SU-DHL-6 (cell line): ENCODE results near the gene STUB1.
"Not testable (repeated sequence)": the region's sequence is repeated elsewhere in the genome, so short reads cannot be mapped to it uniquely, and the experiment has no call there.

Experiments used
- H2AFZ ChIP-seq: fragments of 200-600 bp; sonication (generic); 2 replicates; pipeline ENCODE4 v1.6.1; 2014; ENCODE audit warnings: low read depth, mild to moderate bottlenecking, moderate library complexity, mixed read lengths, antibody characterized with exemption, low read length; ENCODE audit not compliant: severe bottlenecking
- H3F3A ChIP-seq: fragments of 200-600 bp; shearing (Covaris generic); 2 replicates; pipeline ENCODE4 v1.6.0; 2016; ENCODE audit warnings: antibody characterized with exemption, mild to moderate bottlenecking; ENCODE audit not compliant: insufficient read depth
- H3K27ac ChIP-seq: fragments of 200-600 bp; sonication (generic); 2 replicates; pipeline ENCODE4 v1.5.1; 2016; ENCODE audit warnings: low read depth, mild to moderate bottlenecking, low read length, moderate library complexity, mixed read lengths
- H3K27me3 ChIP-seq: fragments of 200-600 bp; sonication (generic), shearing (Covaris generic); 2 replicates; pipeline ENCODE4 v1.6.0; 2014; ENCODE audit warnings: mild to moderate bottlenecking, low read length
- H3K36me3 ChIP-seq: fragments of 200-600 bp; sonication (generic); 2 replicates; pipeline ENCODE4 v1.6.1; 2014; ENCODE audit warnings: mild to moderate bottlenecking, low read length, mixed read lengths
- H3K4me2 ChIP-seq: fragments of 300-600, 200-600 bp; shearing (Covaris generic), sonication (generic); 2 replicates; pipeline ENCODE4 v1.6.0; 2014; ENCODE audit warnings: low read length, low read depth, mild to moderate bottlenecking; ENCODE audit not compliant: poor library complexity, severe bottlenecking
- H3K4me3 ChIP-seq: fragments of 200-600 bp; sonication (generic); 2 replicates; pipeline ENCODE4 v1.5.1; 2014; ENCODE audit warnings: antibody characterized with exemption, low read length, mild to moderate bottlenecking, mixed read lengths; ENCODE audit not compliant: insufficient read depth, poor library complexity, severe bottlenecking
- H3K79me2 ChIP-seq: fragments of 200-600 bp; sonication (generic); 2 replicates; pipeline ENCODE4 v1.6.1; 2014; ENCODE audit warnings: mild to moderate bottlenecking, low read length, moderate library complexity; ENCODE audit not compliant: insufficient read depth
- H3K9ac ChIP-seq: fragments of 200-600 bp; sonication (generic); 2 replicates; pipeline ENCODE4 v1.7.0; 2014; ENCODE audit warnings: mild to moderate bottlenecking, low read length
- H3K9me2 ChIP-seq: fragments of 200-600 bp; sonication (generic); replicated peaks from 2 replicates; pipeline ENCODE4 v1.6.1; 2014; ENCODE audit warnings: low read length; ENCODE audit not compliant: insufficient read depth
- H3K9me3 ChIP-seq: fragments of 200-600 bp; sonication (generic); 2 replicates; pipeline ENCODE4 v1.6.1; 2014; ENCODE audit warnings: low read length, mixed read lengths; ENCODE audit not compliant: insufficient read depth
- H4K20me1 ChIP-seq: fragments of 200-600 bp; sonication (generic); 2 replicates; pipeline ENCODE4 v1.6.1; 2014; ENCODE audit warnings: low read depth, mild to moderate bottlenecking, antibody characterized with exemption, low read length, moderate library complexity, mixed read lengths
- EZH2phosphoT487 ChIP-seq: fragments of 200-600 bp; sonication (generic), shearing (Covaris generic); conservative IDR thresholded peaks from 2 replicates; pipeline ENCODE4 v1.6.1; 2018; ENCODE audit warnings: mild to moderate bottlenecking, antibody characterized with exemption, low read length, moderate library complexity, mixed read lengths
- TF ChIP-seq, protein P1 (sequence below): fragments of 200-600 bp; sonication (generic); IDR thresholded peaks from one replicate; pipeline ENCODE4 v1.5.1; 2017; ENCODE audit warnings: antibody characterized with exemption, mild to moderate bottlenecking, low read length, moderate library complexity; ENCODE audit not compliant: insufficient read depth, poor library complexity, severe bottlenecking

STUB1 gene

DNA sequence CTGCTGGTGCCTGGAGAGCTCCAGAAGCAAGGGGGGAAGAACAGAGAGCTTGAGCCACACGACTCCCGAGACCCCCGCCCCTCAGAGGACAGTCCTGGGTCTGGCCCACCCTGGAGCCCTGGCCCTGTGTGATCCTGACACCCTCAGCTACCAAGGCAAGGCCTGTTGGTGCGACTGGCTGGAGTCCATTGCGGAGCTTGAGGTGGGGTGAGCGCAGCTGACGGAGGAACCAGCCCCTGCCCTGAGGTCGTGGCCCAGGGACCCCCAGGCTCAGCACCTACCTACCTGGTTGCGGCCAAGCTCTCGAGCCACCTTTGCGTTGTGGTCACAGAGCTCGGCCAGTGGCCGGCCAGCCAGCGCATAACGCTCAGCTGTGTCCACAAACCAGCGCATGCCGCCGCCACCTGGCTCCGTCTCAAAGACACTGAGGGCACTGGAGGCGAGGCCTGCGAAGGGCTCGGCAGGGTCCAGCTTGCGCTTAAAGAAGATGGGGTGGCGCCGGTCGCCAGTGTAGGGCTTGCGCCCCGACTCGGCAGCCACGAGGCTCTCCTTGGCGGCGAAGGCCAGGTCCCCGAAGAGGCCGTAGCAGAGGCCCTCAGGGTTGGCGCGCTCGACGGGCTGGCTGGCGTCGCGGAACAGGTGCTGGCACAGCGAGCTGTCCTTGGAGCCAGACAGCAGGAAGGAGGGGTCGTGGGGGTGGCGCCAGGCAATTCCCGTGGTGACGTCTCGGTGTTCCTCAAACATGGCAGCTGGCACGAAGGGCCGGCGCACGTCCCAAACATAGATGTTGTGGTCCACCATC lies 6.5 kb downstream of the STUB1 start:
- H3K4me3 ChIP-seq = no peak overlapping the region
- no peak overlapping the region for H3K9ac ChIP-seq
- H3K9me2 ChIP-seq = no peaks in the 10 kb centered on the region
- no peaks in the 10 kb centered on the region for H4K20me1 ChIP-seq
- H3K4me2 ChIP-seq = no peak overlapping the region
- TF ChIP-seq, protein P1, sequence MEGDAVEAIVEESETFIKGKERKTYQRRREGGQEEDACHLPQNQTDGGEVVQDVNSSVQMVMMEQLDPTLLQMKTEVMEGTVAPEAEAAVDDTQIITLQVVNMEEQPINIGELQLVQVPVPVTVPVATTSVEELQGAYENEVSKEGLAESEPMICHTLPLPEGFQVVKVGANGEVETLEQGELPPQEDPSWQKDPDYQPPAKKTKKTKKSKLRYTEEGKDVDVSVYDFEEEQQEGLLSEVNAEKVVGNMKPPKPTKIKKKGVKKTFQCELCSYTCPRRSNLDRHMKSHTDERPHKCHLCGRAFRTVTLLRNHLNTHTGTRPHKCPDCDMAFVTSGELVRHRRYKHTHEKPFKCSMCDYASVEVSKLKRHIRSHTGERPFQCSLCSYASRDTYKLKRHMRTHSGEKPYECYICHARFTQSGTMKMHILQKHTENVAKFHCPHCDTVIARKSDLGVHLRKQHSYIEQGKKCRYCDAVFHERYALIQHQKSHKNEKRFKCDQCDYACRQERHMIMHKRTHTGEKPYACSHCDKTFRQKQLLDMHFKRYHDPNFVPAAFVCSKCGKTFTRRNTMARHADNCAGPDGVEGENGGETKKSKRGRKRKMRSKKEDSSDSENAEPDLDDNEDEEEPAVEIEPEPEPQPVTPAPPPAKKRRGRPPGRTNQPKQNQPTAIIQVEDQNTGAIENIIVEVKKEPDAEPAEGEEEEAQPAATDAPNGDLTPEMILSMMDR = no peak
- TF ChIP-seq EZH2phosphoT487 = no peak
- H3F3A ChIP-seq = no peaks in the 10 kb centered on the region
- no peaks in the 10 kb centered on the region for H3K36me3 ChIP-seq
- H2AFZ ChIP-seq = no peak overlapping the region
- no peak overlapping the region for H3K27ac ChIP-seq
- H3K79me2 ChIP-seq = peaks cover 14% of the 10 kb centered on the region; the same call in 1 of the 2 replicates
- H3K9me3 ChIP-seq = no peaks in the 10 kb centered on the region
- H3K27me3 ChIP-seq = no peaks in the 10 kb centered on the region

DNA sequence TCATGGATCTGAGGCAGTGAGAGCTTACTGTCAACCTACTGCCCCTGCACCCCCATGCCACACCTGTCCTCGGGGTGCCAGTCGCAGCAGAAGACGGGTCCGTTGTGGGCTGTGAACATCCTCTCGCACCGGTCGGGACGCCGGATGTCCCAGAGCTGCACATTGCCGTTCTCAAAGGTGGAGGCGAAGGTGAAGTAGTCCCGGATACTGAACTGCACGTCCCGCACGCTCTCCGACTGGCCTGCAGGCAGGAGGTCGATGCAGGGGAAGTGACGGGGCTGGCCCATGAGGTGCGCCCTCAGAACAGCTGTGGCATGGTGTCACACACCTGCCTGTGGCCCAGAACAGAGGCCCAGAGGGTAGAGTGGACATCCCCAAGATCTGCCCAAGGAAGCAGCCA lies 7.3 kb downstream of the STUB1 start:
- Histone ChIP-seq H3K9me3 (no peaks in the 10 kb centered on the region), H3K4me2 (no peak overlapping the region), H3K79me2 (peaks cover 8% of the 10 kb centered on the region; the same call in 1 of the 2 replicates), H3K4me3 (no peak overlapping the region), H3F3A (0 out of 2 replicates have a peak, but pooled peaks cover under 1% of the 10 kb centered on the region), H3K36me3 (no peaks in the 10 kb centered on the region), H3K27me3 (no peaks in the 10 kb centered on the region), H3K9ac (no peak overlapping the region), H4K20me1 (no peaks in the 10 kb centered on the region), H3K27ac (no peak overlapping the region), H2AFZ (no peak overlapping the region), H3K9me2 (no peaks in the 10 kb centered on the region)
- TF ChIP-seq EZH2phosphoT487 = no peak
- TF ChIP-seq, protein P1 = no peak

DNA sequence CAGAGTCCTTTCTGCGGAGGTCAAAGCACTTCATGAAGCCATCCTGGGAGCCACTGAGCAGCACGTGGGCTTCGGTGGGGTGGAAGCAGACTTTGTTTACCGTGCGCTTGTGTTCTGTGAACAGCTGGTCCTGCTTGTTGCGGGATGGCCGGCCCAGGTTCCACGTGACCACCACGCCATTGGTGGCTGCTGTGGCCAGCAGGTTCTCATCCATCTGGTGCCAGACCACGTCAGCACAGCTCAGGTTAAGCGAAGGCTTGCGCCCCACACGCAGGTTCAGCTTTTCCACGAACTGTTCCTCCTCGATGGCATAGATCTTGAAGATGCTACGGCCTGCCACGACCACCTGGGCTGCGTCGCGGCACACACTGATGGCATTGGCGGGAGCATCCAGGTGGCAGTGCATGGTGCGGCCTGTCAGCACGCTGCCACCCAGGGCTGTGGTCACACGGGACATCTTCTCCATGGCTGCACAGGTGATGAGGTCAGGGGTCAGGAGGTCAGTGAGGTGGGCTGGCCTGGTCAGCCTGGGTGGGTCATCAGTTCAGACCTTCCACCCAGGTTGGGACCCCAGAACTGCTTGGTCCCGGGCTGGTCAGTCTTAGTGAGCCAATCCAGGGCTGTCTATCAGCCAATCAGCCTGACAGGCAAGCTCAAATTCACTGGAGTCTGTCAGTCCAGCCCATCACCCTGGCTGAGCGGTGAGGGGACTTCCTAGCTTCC lies 9.1 kb downstream of the STUB1 start:
- H3K27me3 ChIP-seq = no peaks in the 10 kb centered on the region
- peak overlapping the region; percentile 95 for H3K9ac ChIP-seq
- no peaks in the 10 kb centered on the region for H4K20me1 ChIP-seq
- H2AFZ ChIP-seq = no peak overlapping the region
- no peaks in the 10 kb centered on the region for H3K36me3 ChIP-seq
- peak overlapping the region; percentile 54; the same call in 1 of the 2 replicates for H3K27ac ChIP-seq
- peak overlapping the region; percentile 98 for H3K4me3 ChIP-seq
- no peaks in the 10 kb centered on the region for H3K79me2 ChIP-seq
- no peaks in the 10 kb centered on the region for H3K9me3 ChIP-seq
- H3K4me2 ChIP-seq = peak overlapping the region; percentile 97
- H3K9me2 ChIP-seq = no peaks in the 10 kb centered on the region
- TF ChIP-seq, protein P1 = no peak
- TF ChIP-seq EZH2phosphoT487 = no peak
- 0 out of 2 replicates have a peak, but pooled peaks cover 3% of the 10 kb centered on the region for H3F3A ChIP-seq

GRCh38 chr16:691242-691641 lies 11.0 kb downstream of the STUB1 start:
- H3K79me2 ChIP-seq, H3K9me3 ChIP-seq, H3K36me3 ChIP-seq, H3K4me2 ChIP-seq, H3F3A ChIP-seq, H3K9ac ChIP-seq, H3K4me3 ChIP-seq, H3K27me3 ChIP-seq, H2AFZ ChIP-seq, H4K20me1 ChIP-seq, H3K9me2 ChIP-seq, H3K27ac ChIP-seq: not testable (repeated sequence)
